Measurements from ENCODE around the gene TAF4.

- TF ChIP-seq CTCF (IDR thresholded peaks at IDR 0.05 in 4 of 5, conservative IDR thresholded peaks at IDR 0.05 in 1 of 5) = no peak
- no peak for TF ChIP-seq POLR2A (IDR thresholded peaks at IDR 0.05)
Observed at GRCh38 chr20:62073323-62073722, 7.6 kb upstream of the TAF4 start.

All from gastrocnemius medialis (tissue), 4 donors.